Smooth muscle cell (in vitro differentiated cells): ENCODE results near the gene GK. TPM values are rescaled to one million over a fixed set of nuclear protein-coding genes. Genes with fewer than 3 reads are reported as not detected.

Experiments
- DNase-seq: peaks from one replicate; lab custom pipeline; 2025; ENCODE audit not compliant: unreplicated experiment; lab: John Stamatoyannopoulos, UW
- H2AFZ ChIP-seq: fragments of 200-600 bp; sonication (generic); 2 replicates; pipeline ENCODE4 v1.6.0; 2016; ENCODE audit warnings: antibody characterized with exemption, low read depth, mild to moderate bottlenecking
- H3F3A ChIP-seq: fragments of 200-600 bp; sonication (generic); 2 replicates; pipeline ENCODE4 v1.6.0; 2017; ENCODE audit warnings: antibody characterized with exemption, low read depth
- H3K27ac ChIP-seq: fragments of 200-600 bp; sonication (generic); 2 replicates; pipeline ENCODE4 v1.5.1; 2016; ENCODE audit warnings: low read depth, mild to moderate bottlenecking
- H3K27me3 ChIP-seq: fragments of 200-600 bp; sonication (generic); 2 replicates; pipeline ENCODE4 v1.6.1; 2016; ENCODE audit warnings: low read depth, mild to moderate bottlenecking
- H3K36me3 ChIP-seq: fragments of 200-600 bp; sonication (generic); 2 replicates; pipeline ENCODE4 v1.5.1; 2016; ENCODE audit warnings: low read depth
- H3K4me1 ChIP-seq: fragments of 200-600 bp; sonication (generic); 2 replicates; pipeline ENCODE4 v1.5.1; 2016; ENCODE audit warnings: low read depth
- H3K4me2 ChIP-seq: fragments of 200-600 bp; sonication (generic); 2 replicates; pipeline ENCODE4 v1.6.0; 2016; ENCODE audit warnings: mild to moderate bottlenecking
- H3K4me3 ChIP-seq: fragments of 200-600 bp; sonication (generic); 2 replicates; pipeline ENCODE4 v1.5.1; 2016; ENCODE audit warnings: mild to moderate bottlenecking
- H3K79me2 ChIP-seq: fragments of 200-600 bp; sonication (generic); 2 replicates; pipeline ENCODE4 v1.6.0; 2016; ENCODE audit warnings: low read depth, mild to moderate bottlenecking
- H3K9ac ChIP-seq: fragments of 200-600 bp; sonication (generic); 2 replicates; pipeline ENCODE4 v1.6.0; 2016; ENCODE audit warnings: low read depth
- H3K9me3 ChIP-seq: fragments of 200-600 bp; sonication (generic); replicated peaks from 2 replicates; pipeline ENCODE4 v1.5.1; 2016; ENCODE audit warnings: low read depth
- H4K20me1 ChIP-seq: fragments of 200-600 bp; sonication (generic); 2 replicates; pipeline ENCODE4 v1.6.0; 2016; ENCODE audit warnings: low read depth
- CTCF ChIP-seq: fragments of 200-600 bp; sonication (generic); IDR thresholded peaks from 2 replicates; pipeline ENCODE4 v1.5.1; 2017; ENCODE audit warnings: borderline replicate concordance, mild to moderate bottlenecking, antibody characterized with exemption; ENCODE audit not compliant: insufficient read depth, poor library complexity, severe bottlenecking
- WGBS: methylation state at CpG from one replicate; pipeline ENCODE4 v1.1.7; 2016; ENCODE audit warnings: low lambda C conversion rate; 5-methylcytosine and 5-hydroxymethylcytosine counted together
- polyA plus RNA-seq: library from polyadenylated mRNA; unstranded; fragments of >200 nt; fragmentation: Nextera tagmentation; extraction: Ambion mirVana; gene quantifications from 2 replicates; pipeline ENCODE4 v1.2.1, GENCODE V29; 2016
- total RNA-seq: library from RNA; depleted of rRNA; stranded (reverse); fragments of >200 nt; gene quantifications from 2 replicates; pipeline ENCODE4 v1.2.3, GENCODE V29; 2014

Gene GK
- total RNA-seq (5.7 and 5.8 TPM in 2 replicates), polyA plus RNA-seq (2.6 and 4.5 TPM in 2 replicates)

- TF ChIP-seq CTCF = no peak
- peak; percentile 12 for DNase-seq
Measured at GRCh38 chrX:30653415-30654131, at the start of gene GK. TSS of gene GK (plus strand) at chrX:30653423. CDS start at chrX:30653538, 115 bp downstream.

GRCh38 chrX:30607155-30607554 lies 46.1 kb upstream of the GK start:
- no peaks in the 10 kb centered on the region for H3F3A ChIP-seq
- H4K20me1 ChIP-seq = no peaks in the 10 kb centered on the region
- H3K4me3 ChIP-seq = no peak overlapping the region
- no peaks in the 10 kb centered on the region for H3K27me3 ChIP-seq
- no peak overlapping the region for H2AFZ ChIP-seq
- TF ChIP-seq CTCF = no peak
- H3K27ac ChIP-seq = no peak overlapping the region
- no peaks in the 10 kb centered on the region for H3K9me3 ChIP-seq
- H3K9ac ChIP-seq = no peak overlapping the region
- no peak overlapping the region for H3K4me2 ChIP-seq
- WGBS = 43% methylated on average over 1 of the region's 1 CpG
- H3K79me2 ChIP-seq = no peaks in the 10 kb centered on the region
- no peaks in the 10 kb centered on the region for H3K4me1 ChIP-seq
- no peak for DNase-seq
- no peaks in the 10 kb centered on the region for H3K36me3 ChIP-seq

More at GRCh38 chrX:30653415-30654131, at the start of gene GK:
- no peaks in the 10 kb centered on the region for H3K79me2 ChIP-seq
- H3K9ac ChIP-seq = peak within 1 kb of the TSS; percentile 74
- H3K9me3 ChIP-seq = no peaks in the 10 kb centered on the region
- H3F3A ChIP-seq = no peaks in the 10 kb centered on the region
- H3K27me3 ChIP-seq = no peaks in the 10 kb centered on the region
- H2AFZ ChIP-seq = peak within 1 kb of the TSS; percentile 66
- peak within 1 kb of the TSS; percentile 54 for H3K4me3 ChIP-seq
- peak within 1 kb of the TSS; percentile 83 for H3K4me2 ChIP-seq
- H3K4me1 ChIP-seq = no peaks in the 10 kb centered on the region
- peak within 1 kb of the TSS; percentile 47 for H3K27ac ChIP-seq
- 57% methylated on average over 40 of the region's 53 CpGs for WGBS
- H4K20me1 ChIP-seq = no peaks in the 10 kb centered on the region
- H3K36me3 ChIP-seq = no peaks in the 10 kb centered on the region

- no peak overlapping the region for H2AFZ ChIP-seq
- no peaks in the 10 kb centered on the region for H3K79me2 ChIP-seq
- no peaks in the 10 kb centered on the region for H3F3A ChIP-seq
- 66% methylated on average over 2 of the region's 2 CpGs for WGBS
- no peak for DNase-seq
- no peak overlapping the region for H3K9ac ChIP-seq
- H3K27ac ChIP-seq = no peak overlapping the region
- H3K4me1 ChIP-seq = no peaks in the 10 kb centered on the region
- no peaks in the 10 kb centered on the region for H3K9me3 ChIP-seq
- no peaks in the 10 kb centered on the region for H4K20me1 ChIP-seq
- no peaks in the 10 kb centered on the region for H3K27me3 ChIP-seq
- no peak overlapping the region for H3K4me3 ChIP-seq
- no peak for TF ChIP-seq CTCF
- H3K4me2 ChIP-seq = no peak overlapping the region
- H3K36me3 ChIP-seq = no peaks in the 10 kb centered on the region
Measured at GRCh38 chrX:30610026-30610425, 43.2 kb upstream of the GK start.

- Histone ChIP-seq H3K4me1 (no peaks in the 10 kb centered on the region), H3K9me3 (no peaks in the 10 kb centered on the region)
- WGBS = 88% methylated on average over 6 of the region's 6 CpGs
Measured at GRCh38 chrX:30612250-30612655, 41.0 kb upstream of the GK start.

More at GRCh38 chrX:30612250-30612655, 41.0 kb upstream of the GK start:
- no peaks in the 10 kb centered on the region for H3K36me3 ChIP-seq
- no peaks in the 10 kb centered on the region for H3K27me3 ChIP-seq
- no peak for TF ChIP-seq CTCF
- no peak overlapping the region for H3K27ac ChIP-seq
- H3K9ac ChIP-seq = no peak overlapping the region
- H3F3A ChIP-seq = no peaks in the 10 kb centered on the region
- no peaks in the 10 kb centered on the region for H4K20me1 ChIP-seq
- H3K4me3 ChIP-seq = no peak overlapping the region
- H2AFZ ChIP-seq = no peak overlapping the region
- H3K4me2 ChIP-seq = no peak overlapping the region
- H3K79me2 ChIP-seq = no peaks in the 10 kb centered on the region
- DNase-seq = no peak
